Muscle of leg (tissue), 11 donors: Measurements from ENCODE around the gene NCS1. TPM values are rescaled to one million over a fixed set of nuclear protein-coding genes. Genes with fewer than 3 reads are reported as not detected.

Experiments
- DNase-seq: peaks from one replicate; pipeline ENCODE4 v3.0.0; 2013
- H3K27ac ChIP-seq: one replicate; pipeline ENCODE4 v1.5.1; 2013; ENCODE audit warnings: mild to moderate bottlenecking, low read length, control low read depth
- H3K27me3 ChIP-seq: one replicate; pipeline ENCODE4 v1.6.1; 2013; ENCODE audit warnings: low read length; ENCODE audit not compliant: control insufficient read depth, insufficient read depth
- H3K36me3 ChIP-seq: one replicate; pipeline ENCODE4 v1.6.1; 2013; ENCODE audit warnings: low read length; ENCODE audit not compliant: control insufficient read depth, insufficient read depth
- H3K4me1 ChIP-seq: one replicate; pipeline ENCODE4 v1.6.1; 2013; ENCODE audit warnings: low read length; ENCODE audit not compliant: control insufficient read depth, insufficient read depth
- H3K4me3 ChIP-seq: one replicate; pipeline ENCODE4 v1.5.1; 2013; ENCODE audit warnings: low read length, control low read depth
- H3K9me3 ChIP-seq: replicated peaks from 2 replicates; pipeline ENCODE4 v1.6.1; 2013; ENCODE audit warnings: low read depth, low read length; ENCODE audit not compliant: control insufficient read depth
- WGBS: methylation state at CpG from one replicate; pipeline ENCODE4 v1.1.5; 2013; ENCODE audit warnings: missing lambda C conversion rate; ENCODE audit not compliant: insufficient coverage; 5-methylcytosine and 5-hydroxymethylcytosine counted together
- polyA plus RNA-seq, 8 donors: library from polyadenylated mRNA; unstranded; fragments of 120-200 nt; gene quantifications; one replicate each; pipeline versions ENCODE4 v1.2.1 to v1.2.3, GENCODE V29; 2013; ENCODE audit warnings: inconsistent platforms in 1 of 8, low replicate concordance in 1 of 8; ENCODE audit not compliant: insufficient read length in 8 of 8, insufficient read depth in 1 of 8
- total RNA-seq: library from RNA; stranded (reverse); fragments of 120-200 nt; gene quantifications from one replicate; pipeline ENCODE4 v1.2.4, GENCODE V29; 2013

NCS1 gene
- total and polyA plus RNA-seq, 9 donors = 30.4 to 68.4 (median 60.2) TPM

GRCh38 chr9:130143958-130144366 lies 28.2 kb upstream of the NCS1 start:
- DNase-seq = peak; percentile 65
- 7% methylated on average over 14 of the region's 14 CpGs for WGBS
- Histone ChIP-seq H3K4me1 (peaks cover 42% of the 10 kb centered on the region), H3K27ac (peak overlapping the region; percentile 7), H3K27me3 (peaks cover 12% of the 10 kb centered on the region), H3K36me3 (no peaks in the 10 kb centered on the region), H3K9me3 (no peaks in the 10 kb centered on the region), H3K4me3 (no peak overlapping the region)

GRCh38 chr9:130144703-130145102 lies 27.5 kb upstream of the NCS1 start:
- H3K4me1 ChIP-seq = peaks cover 35% of the 10 kb centered on the region
- DNase-seq = no peak
- no peaks in the 10 kb centered on the region for H3K36me3 ChIP-seq
- WGBS = 80% methylated on average over 3 of the region's 5 CpGs
- H3K27ac ChIP-seq = no peak overlapping the region
- no peak overlapping the region for H3K4me3 ChIP-seq
- peaks cover 12% of the 10 kb centered on the region for H3K27me3 ChIP-seq
- no peaks in the 10 kb centered on the region for H3K9me3 ChIP-seq

- H3K27ac ChIP-seq = no peak overlapping the region
- H3K4me3 ChIP-seq = no peak overlapping the region
- H3K27me3 ChIP-seq = peaks cover 12% of the 10 kb centered on the region
- no peaks in the 10 kb centered on the region for H3K36me3 ChIP-seq
- WGBS = no CpG with 5 or more reads among the region's 1 CpG
- DNase-seq = no peak
- no peaks in the 10 kb centered on the region for H3K9me3 ChIP-seq
- peaks cover 28% of the 10 kb centered on the region for H3K4me1 ChIP-seq
Observed at GRCh38 chr9:130145658-130146057, 26.5 kb upstream of the NCS1 start.

GRCh38 chr9:130147198-130147597 lies 25.0 kb upstream of the NCS1 start:
- Histone ChIP-seq H3K4me3 (no peak overlapping the region), H3K27me3 (peaks cover 12% of the 10 kb centered on the region), H3K36me3 (no peaks in the 10 kb centered on the region), H3K9me3 (no peaks in the 10 kb centered on the region), H3K4me1 (peaks cover 14% of the 10 kb centered on the region), H3K27ac (no peak overlapping the region)
- WGBS = no CpG with 5 or more reads among the region's 5 CpGs
- no peak for DNase-seq

- peaks cover 13% of the 10 kb centered on the region for H3K4me1 ChIP-seq
- no peaks in the 10 kb centered on the region for H3K9me3 ChIP-seq
- no peak overlapping the region for H3K4me3 ChIP-seq
- H3K27ac ChIP-seq = no peak overlapping the region
- no peaks in the 10 kb centered on the region for H3K36me3 ChIP-seq
- WGBS = no CpG with 5 or more reads among the region's 3 CpGs
- peaks cover 12% of the 10 kb centered on the region for H3K27me3 ChIP-seq
- no peak for DNase-seq
Observed at GRCh38 chr9:130147910-130148309, 24.3 kb upstream of the NCS1 start.

GRCh38 chr9:130149031-130149430 lies 23.2 kb upstream of the NCS1 start:
- no peak for DNase-seq
- H3K4me1 ChIP-seq = peaks cover 2% of the 10 kb centered on the region
- H3K27me3 ChIP-seq = peaks cover 7% of the 10 kb centered on the region
- no peaks in the 10 kb centered on the region for H3K9me3 ChIP-seq
- no peaks in the 10 kb centered on the region for H3K36me3 ChIP-seq
- no peak overlapping the region for H3K4me3 ChIP-seq
- no peak overlapping the region for H3K27ac ChIP-seq
- WGBS = 40% methylated on average over 1 of the region's 5 CpGs

GRCh38 chr9:130149654-130150286 lies 22.4 kb upstream of the NCS1 start:
- Histone ChIP-seq H3K27me3 (peaks cover 4% of the 10 kb centered on the region), H3K9me3 (no peaks in the 10 kb centered on the region), H3K4me3 (no peak overlapping the region), H3K27ac (no peak overlapping the region), H3K36me3 (no peaks in the 10 kb centered on the region), H3K4me1 (no peaks in the 10 kb centered on the region)
- 72% methylated on average over 5 of the region's 5 CpGs for WGBS
- DNase-seq = no peak

GRCh38 chr9:130150779-130151382 lies 21.3 kb upstream of the NCS1 start:
- peaks cover 3% of the 10 kb centered on the region for H3K27me3 ChIP-seq
- 71% methylated on average over 12 of the region's 14 CpGs for WGBS
- no peak for DNase-seq

GRCh38 chr9:130154816-130155215 lies 17.4 kb upstream of the NCS1 start:
- DNase-seq = no peak
- WGBS = 90% methylated on average over 3 of the region's 3 CpGs
- H3K4me1 ChIP-seq = no peaks in the 10 kb centered on the region
- no peaks in the 10 kb centered on the region for H3K9me3 ChIP-seq
- H3K4me3 ChIP-seq = no peak overlapping the region
- no peaks in the 10 kb centered on the region for H3K27me3 ChIP-seq
- H3K27ac ChIP-seq = no peak overlapping the region
- H3K36me3 ChIP-seq = no peaks in the 10 kb centered on the region

More at GRCh38 chr9:130150779-130151382, 21.3 kb upstream of the NCS1 start:
- Histone ChIP-seq H3K4me3 (no peak overlapping the region), H3K4me1 (no peaks in the 10 kb centered on the region), H3K27ac (no peak overlapping the region), H3K9me3 (no peaks in the 10 kb centered on the region), H3K36me3 (no peaks in the 10 kb centered on the region)

- 87% methylated on average over 12 of the region's 12 CpGs for WGBS
- Histone ChIP-seq H3K27ac (no peak overlapping the region), H3K4me1 (no peaks in the 10 kb centered on the region), H3K4me3 (no peak overlapping the region), H3K9me3 (no peaks in the 10 kb centered on the region), H3K36me3 (no peaks in the 10 kb centered on the region), H3K27me3 (no peaks in the 10 kb centered on the region)
- DNase-seq = no peak
Observed at GRCh38 chr9:130155647-130156046, 16.6 kb upstream of the NCS1 start.
